ENCODE measurements around the gene MBNL1.

MBNL1 gene

DNA sequence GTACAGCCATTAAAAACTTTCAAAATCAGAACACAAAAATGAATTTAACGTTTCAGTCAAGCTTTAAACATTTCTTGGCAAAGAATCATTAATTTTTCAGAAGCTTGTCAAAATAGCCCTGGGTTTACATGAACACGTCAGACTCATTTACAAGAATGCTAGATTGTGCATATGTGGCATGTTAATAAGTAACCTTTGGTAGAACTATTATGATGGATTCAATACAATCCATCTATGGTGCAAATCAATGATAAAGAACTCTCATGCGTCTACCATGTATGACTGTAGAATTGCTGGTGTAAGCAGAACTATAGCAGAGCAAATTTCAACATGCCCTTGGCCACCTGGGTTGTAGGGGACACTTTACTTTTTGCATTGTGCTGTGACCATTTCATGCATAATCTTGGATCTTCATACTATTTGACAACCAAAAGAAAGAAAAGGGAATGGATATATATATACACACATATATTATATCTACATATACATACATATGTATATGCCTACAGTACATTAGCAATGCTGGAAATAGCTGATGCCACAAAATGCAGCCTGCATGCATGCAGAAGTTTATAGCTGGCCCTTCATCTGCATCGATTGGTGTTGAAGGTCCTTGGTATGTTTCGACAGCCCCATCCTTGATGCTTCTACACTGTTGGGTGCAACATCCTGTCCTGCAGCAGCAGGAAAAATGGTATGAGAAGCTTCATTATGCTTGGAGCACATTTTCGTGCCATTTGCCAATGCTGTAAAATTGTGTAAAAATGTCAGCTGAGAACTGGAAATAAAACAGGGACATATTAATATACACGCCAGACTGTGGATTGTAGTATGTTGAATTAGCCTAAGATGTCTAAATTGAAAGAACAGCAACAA, 189.0 kb downstream of the MBNL1 start:
- DNase-seq: no peak

DNA sequence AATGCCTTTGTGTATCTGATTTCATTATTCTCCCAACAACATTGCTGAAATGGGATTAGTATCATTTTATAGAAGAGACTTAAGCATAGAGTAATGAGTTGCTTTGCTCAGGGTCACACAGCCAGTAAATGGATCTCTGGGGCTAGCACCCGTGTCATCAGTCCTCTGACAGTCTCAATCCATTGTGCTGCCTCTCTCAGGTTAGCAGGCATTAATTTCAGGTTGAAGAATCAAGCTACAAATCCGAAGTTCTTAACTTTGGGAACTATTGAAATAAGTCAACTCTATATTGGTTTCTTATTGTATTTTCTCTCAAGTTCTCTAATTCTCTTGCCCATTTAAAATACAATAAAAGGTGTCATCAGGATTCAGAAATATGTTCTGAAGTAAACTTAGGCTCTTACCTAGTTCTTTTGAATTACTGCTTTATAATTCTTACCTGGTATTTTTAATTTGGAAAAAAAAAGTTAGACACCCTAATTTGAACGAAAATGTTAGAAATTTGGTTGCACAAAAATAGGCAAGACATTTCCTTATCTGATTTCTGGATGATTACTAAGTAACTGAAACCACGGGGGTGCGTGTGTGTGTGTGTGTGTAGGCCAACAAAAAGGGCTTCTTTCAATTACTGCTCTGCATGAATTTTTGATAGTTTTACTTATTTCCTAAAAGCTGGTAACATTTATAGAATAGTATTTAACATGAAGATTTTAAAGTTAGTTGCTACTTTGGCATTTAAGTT, 189.8 kb downstream of the MBNL1 start:
- no peak for DNase-seq

DNA sequence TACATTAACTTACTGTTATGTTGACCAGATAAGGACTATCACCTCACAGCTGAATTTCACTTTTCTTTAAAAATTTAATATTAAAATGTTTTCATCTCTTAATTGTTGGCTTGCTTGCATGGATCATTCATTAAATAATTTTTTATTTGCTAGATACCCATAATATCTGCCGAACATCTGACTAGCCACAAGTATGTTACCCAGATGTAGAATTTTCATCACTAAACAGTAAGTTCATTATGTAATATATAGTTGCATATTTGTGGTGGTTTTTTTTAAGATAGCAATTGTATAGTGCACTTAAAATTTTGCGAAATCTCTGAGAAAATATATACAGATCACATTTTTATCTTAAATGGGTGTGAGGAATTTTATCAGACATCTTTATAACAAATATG, 190.4 kb downstream of the MBNL1 start:
- no peak for DNase-seq

DNA sequence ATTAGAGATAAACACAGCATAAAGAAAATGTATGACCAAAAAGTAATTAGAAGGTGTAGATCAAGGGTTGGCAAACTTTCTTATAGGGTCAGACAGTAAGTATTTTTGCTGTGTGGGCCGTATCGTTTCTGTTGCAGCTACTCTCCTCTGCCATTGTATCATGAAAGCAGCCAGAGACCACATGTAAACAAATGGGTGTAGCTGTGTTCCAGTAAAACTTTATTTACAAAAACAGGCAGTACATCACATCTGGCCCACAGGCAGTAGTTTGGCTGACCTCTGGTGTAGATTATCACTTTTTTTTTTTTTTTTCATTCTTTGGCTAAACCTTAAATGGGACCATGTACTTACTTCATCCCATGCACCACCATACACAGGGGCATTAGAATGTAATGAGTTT, 190.8 kb downstream of the MBNL1 start:
- DNase-seq: no peak

DNA sequence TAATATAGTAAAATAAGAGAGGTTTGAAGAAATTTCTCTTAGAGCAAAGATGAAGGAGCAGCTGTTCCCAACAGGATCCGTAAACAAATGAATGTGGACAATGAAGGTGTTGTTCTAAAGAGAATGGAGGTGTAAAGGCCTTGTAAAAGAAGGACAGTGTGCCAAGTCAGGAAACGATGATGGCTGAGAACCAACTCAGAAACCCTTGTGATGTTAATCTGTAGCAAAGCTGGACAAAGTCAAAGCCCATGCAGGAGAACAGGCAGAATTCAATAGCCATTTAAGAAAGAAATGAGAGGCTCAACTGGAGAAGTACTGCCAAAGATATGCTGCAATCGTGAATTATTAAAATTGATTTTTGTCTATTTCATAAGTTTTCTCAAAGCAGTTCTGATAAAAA, 192.2 kb downstream of the MBNL1 start:
- DNase-seq: no peak

DNA sequence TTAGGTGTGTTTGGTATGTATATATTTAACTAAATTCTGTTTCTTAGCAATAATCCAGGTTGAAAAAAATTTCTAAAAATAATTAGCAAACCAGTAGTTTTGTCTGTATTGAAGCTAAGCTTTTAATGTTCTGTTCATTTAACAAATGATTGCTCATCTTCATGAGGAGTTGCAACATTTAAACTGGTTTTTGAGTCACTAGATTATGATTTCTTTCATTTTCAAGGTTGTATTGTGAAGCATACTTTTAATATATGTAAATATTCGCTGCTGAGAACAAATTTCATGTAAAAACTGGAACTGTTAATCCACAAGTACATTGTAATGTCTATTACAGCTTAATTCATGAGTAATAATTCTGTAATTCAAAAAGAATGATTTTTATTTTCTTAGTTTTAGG, 192.7 kb downstream of the MBNL1 start:
- DNase-seq: no peak

DNA sequence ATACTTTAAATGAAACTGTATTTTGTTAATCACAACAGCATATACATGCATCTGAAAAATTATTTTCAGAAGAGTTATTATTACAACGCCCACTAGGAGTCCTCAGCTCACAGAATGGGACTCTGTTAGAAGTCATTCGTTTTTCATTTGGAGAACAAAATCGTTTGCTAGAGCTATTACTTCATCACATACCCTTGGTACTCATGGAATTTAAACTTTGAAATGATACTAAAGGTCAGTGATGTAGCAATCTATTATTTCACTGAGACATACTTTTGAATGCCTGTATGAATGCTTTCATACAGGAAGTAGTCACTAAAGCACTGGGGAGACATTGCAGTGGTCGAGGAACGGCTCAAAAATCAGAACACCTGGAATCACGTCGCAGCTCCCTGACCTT, 198.1 kb downstream of the MBNL1 start:
- DNase-seq: no peak

DNA sequence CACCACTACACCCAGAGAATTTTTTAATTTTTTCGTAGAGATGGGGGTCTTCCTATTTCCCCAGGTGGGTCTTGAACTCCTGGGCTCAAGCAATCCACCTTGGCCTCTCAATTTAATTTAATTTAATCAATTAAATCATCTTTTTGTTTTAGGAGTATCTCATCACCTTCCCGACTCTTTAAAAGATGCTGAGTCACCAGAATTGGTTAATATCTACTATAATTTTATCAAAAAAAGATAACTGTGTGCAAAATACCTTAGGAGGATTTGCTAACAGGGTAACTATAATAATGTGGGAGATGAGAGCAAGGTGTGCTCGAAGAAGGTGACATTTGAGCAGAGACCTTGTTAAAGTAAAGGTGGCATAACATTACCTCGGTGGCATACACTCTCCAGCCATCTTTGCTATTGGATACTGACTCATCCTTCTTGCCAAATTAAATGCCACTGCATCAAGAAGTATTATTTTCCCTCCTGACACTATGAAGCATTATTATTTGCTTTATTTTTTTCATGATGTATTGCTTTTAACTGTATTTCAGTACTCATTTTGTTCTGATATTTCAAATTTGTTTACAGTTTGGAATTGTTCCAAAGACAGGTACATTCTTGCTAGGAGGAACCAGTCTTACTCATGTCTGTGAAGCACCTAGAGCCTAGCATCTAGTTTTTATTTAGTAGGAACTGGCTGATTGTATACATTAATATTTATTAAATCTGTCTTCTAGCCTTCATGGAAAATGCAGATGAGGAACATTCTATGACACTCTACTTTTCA, 200.7 kb downstream of the MBNL1 start:
- no peak for DNase-seq

DNA sequence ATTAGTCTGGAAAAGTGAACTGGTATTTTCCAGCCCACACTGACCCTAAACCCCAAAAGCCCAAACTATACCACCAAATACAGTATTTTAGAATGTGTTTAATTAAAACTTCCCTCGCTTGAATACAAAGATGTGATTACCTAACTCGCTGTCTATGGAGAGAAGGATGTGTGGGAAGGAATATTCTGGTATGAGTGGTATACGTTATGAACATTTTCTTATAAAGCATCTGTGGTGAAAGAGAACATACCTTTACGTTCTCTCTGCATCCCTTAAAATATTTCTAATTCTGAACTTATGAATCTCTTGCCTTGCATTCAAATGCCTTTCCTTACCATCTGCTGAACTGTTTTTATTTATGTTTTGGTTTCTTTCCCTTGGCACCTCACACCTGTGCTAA, 201.4 kb downstream of the MBNL1 start:
- no peak for DNase-seq

DNA sequence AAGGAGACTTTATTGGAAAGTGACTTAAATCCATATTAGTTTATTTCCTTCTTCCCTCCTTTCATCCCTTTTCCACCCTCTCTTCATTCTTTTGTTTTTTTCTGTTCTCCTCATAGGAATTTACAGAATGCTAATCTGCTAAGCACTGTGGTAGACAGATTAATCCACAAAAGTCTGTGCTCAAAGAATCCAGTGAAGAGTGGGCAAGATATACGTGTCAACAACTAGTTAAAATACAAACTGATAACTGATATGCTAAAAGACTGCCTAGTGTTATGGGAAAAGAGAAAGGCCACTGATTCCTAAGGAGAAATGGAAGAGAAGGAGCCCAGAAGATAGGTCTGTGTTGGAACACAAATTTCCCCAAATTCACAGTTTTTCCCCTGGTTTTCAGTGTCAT, 202.2 kb downstream of the MBNL1 start:
- no peak for DNase-seq

DNA sequence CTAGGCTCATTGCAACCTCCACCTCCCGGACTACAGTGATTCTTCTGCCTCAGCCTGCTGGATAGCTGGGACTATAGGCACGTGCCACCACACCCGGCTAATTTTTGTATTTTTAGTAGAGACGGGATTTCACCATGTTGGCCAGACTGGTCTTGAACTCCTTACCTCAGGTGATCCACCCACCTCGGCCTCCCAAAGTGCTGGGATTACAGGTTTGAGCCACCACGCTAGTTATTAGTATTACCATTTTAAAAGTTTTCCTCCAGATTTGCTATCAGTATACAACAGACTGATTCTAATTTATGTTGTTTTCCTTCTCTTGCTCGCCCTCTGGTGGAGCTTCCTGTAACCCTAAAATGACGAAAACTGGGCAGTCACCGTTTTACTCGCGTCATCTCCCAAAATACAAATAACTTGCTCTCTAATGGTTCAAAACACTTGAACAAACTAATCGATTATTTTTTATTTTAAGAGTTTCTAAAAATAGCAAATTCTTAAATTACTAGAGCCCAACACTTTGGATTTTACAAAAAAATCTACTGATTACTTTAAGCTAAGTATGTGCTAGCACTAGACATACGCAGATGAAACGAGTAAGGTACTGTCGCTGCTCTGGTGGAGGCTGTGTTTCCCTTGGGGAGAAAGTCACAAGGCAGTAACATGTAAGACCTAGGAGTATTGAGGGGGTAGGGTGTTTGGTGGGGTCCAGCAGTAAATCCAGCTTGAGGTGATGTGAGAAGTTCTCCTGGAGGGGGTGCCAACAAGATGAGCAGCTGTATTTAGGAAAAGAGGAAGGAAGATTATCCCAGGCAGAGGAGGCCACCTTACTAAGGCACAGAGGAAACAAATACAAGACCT, 203.3 kb downstream of the MBNL1 start:
- peak; percentile 82 for DNase-seq

DNA sequence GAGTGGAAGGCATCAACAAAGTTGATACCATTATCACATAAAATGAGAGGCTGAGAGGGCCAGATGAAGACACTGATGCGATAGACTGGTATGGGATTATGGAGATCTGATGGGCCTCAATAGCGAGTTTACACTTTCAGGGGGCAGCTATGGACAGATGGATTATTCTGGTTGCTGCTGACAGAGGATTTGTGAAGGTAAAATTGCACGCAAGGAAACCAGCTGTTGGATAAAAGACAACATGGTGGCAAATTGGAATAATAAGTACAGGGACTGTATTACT, 203.9 kb downstream of the MBNL1 start:
- DNase-seq: no peak

DNA sequence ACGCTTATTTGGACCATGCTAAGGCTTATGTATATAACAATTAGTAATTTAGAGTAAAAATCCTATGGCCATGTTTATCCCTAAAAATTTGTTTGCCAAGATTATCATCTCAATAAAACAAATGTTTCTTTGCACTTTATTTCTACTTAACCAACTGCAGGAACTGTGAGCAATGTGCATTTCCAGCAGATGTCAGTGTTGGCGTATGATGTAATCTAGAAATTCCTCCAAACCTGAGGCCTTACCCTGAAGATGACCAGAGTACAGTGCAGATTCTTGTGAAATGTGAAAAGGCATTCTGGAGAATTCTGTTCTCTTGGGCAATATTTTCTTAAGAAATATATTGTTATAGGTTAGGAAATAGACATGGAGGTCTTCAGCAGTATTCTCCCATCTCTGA, 205.9 kb downstream of the MBNL1 start:
- DNase-seq: no peak

DNA sequence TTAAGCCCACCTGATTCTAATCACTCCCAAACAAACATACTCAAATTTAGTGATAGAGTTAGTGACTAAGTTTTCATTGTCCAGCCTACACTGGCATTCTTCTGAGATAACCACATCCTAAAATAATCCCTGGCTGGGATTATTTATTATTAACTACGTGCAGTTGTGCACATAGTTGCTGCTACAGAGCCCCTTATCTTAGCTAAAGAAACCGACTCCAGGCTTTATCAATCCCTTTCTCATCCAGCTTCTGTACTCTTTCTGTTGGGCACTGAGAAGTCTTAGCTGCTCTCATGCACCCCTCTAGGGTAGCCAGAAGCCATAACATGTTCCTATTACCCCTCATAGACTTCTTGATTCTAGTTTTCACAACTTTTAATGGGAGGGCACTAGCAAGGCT, 208.7 kb downstream of the MBNL1 start:
- DNase-seq: no peak

DNA sequence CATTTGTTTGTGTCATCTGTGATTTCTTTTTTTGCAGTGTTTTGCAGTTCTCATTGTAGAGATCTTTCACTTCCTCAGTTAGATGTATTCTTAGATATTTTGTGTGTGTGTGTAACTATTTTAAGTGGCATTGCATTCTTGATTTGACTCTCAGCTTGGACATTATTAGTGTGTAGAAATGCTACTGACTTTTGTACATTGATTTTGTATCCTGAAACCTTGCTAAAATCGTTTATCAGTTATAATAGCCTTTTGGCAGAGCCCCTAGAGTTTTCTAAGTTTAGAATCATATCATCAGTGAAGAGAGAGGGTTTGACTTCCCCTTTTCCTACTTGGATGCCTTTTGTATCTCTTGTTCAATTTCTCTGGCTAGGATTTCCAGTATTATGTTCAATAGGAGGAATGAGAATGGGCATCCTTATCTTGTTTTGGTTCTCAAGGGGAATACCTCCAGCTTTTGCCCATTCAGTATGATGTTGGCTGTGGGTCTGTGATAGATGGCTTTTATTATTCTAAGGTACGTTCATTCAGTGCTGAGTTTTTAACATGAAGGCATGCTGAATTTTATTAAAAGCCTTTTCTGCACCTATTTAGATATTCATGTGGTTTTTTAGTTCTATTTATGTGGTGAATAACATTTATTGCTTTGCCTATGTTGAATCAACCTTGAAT, 211.7 kb downstream of the MBNL1 start:
- DNase-seq: no peak

DNA sequence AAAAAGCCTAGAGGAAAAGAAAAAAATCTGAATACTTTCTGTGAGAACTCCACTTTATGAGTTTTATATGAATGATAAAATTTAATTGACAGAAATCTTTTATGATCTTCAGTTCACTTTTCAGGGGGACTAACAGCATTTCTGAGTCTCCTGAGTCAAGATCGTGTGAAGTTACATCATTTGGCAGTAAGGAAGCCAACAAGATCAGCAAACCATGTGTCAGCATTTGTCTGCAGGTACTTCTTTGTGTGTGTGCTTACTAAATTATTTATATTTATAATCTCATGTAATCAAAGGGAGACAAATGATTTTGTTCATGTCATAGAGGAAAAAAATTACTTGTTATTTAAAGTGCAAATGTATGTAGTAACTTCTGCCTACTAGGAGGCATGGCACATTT, 217.6 kb downstream of the MBNL1 start:
- DNase-seq: no peak

DNA sequence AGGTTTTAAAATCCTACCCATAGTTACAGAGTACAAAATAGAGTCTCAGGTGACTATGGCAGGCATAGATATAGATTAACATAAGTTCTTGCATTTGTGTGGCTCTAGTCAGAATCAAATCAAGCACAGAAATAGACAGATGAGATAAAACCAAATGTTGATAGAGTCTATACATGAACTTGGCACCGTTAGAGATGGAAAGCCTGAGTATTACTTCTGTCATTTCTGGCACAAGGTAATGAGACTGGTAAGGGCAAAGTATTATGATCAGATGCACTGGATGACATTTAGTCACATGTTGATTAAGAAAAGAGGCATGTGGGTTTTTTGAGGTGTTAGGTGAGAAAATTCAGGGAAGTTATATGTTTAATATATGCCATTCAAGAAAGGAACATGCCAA, 219.7 kb downstream of the MBNL1 start:
- no peak for DNase-seq

DNA sequence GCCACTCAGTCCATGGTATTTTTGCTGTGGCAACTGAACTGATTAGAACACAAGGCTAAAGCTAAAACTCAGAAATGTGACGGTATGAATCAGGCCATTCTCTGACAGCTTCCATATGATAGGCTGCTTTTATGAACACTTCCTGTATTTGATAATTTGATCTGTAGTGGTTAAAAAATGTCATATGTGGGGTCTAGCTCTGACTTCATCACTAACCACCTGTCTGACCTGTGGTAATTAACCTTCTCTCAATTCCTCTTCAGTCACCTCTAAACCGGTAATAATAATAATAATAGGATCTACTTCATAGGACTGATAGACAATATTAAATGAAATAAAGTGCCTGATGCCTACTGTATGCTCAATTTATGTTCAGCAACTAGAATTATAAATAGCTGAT, 223.2 kb downstream of the MBNL1 start:
- no peak for DNase-seq

DNA sequence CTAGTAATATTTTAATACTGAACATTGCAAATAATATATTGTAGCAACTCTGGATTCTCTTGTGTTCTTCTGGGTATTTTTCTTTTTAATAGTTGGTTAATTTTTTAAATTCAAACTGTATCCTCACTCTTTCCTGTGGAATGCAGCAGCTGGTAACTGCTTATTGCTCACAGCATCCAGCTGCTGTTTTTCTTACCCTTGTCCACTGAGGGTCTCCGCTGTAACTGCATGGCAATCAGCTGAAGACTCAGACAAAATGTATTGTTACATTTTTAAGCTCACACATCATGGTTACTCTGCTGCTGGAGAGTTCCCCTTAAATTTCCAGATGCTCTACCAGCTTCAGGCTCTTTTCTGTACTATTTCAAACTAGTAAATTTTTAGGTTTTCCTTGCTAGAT, 227.6 kb downstream of the MBNL1 start:
- no peak for DNase-seq

DNA sequence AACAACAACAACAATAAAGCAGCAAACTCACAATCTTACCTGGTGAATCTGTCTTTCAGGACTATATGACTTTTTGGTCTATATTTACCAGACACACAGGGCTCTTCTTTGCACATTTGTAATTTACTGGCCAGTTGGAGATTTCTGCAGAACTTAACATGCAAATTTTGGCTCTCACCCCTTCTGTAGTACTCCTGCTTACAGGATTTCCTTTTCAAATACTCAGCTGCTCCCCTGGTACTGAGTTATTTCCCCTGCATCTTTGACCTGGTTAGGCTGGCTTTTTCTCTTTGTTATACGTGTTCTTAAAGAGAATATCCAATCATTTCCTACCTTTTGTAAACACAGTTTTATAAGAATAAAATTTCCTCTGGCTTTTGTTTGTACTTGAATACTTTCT, 228.0 kb downstream of the MBNL1 start:
- no peak for DNase-seq

DNA sequence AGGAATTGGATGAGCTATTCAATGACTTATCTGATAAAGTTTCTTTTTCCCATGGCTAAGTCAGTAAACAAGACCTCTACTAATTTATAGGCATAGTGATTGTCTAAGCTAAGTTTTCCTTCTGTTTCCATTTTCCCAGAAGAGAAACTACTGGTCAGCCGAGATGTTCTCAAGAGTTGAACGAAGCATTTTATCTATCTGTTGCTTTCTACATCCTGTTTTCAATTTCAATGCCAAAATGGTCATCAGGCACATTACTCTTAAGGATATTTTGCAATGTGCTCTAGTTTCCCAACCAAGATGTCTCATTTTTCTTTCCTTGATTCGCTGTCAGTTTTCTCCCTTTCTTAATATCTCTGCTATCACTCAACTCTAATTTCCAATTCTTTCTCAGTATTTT, 228.7 kb downstream of the MBNL1 start:
- no peak for DNase-seq

DNA sequence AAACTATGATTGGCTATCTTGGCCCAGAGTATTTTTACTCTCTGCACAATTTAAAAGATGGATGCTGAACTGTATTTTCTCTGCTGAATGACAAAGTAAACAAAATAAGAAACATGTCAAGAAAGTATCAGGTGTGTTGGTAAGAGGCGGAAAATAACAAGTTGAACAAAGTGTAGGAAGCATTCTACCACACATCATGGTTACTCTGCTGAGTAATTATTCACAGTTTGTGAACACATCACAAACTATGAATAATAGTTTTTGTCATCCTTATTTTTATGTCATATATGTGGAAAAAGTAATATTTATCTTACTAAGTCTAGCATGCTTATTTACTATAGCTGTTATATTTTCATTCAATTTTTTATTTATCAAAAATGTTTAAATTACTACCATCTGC, 229.2 kb downstream of the MBNL1 start:
- no peak for DNase-seq

Measured in activated CD8-positive, alpha-beta memory T cell treated with anti-CD3 and anti-CD28 coated beads for 24 hours (primary cell).